SU-DHL-6 (cell line): ENCODE results near the gene GALNT6.

ENCODE experiments used
- H2AFZ ChIP-seq: fragments of 200-600 bp; sonication (generic); 2 replicates; pipeline ENCODE4 v1.6.1; 2014; ENCODE audit warnings: low read depth, mild to moderate bottlenecking, moderate library complexity, mixed read lengths, antibody characterized with exemption, low read length; ENCODE audit not compliant: severe bottlenecking
- H3F3A ChIP-seq: fragments of 200-600 bp; shearing (Covaris generic); 2 replicates; pipeline ENCODE4 v1.6.0; 2016; ENCODE audit warnings: antibody characterized with exemption, mild to moderate bottlenecking; ENCODE audit not compliant: insufficient read depth
- H3K27ac ChIP-seq: fragments of 200-600 bp; sonication (generic); 2 replicates; pipeline ENCODE4 v1.5.1; 2016; ENCODE audit warnings: low read depth, mild to moderate bottlenecking, low read length, moderate library complexity, mixed read lengths
- H3K27me3 ChIP-seq: fragments of 200-600 bp; sonication (generic), shearing (Covaris generic); 2 replicates; pipeline ENCODE4 v1.6.0; 2014; ENCODE audit warnings: mild to moderate bottlenecking, low read length
- H3K36me3 ChIP-seq: fragments of 200-600 bp; sonication (generic); 2 replicates; pipeline ENCODE4 v1.6.1; 2014; ENCODE audit warnings: mild to moderate bottlenecking, low read length, mixed read lengths
- H3K4me2 ChIP-seq: fragments of 300-600, 200-600 bp; shearing (Covaris generic), sonication (generic); 2 replicates; pipeline ENCODE4 v1.6.0; 2014; ENCODE audit warnings: low read length, low read depth, mild to moderate bottlenecking; ENCODE audit not compliant: poor library complexity, severe bottlenecking
- H3K4me3 ChIP-seq: fragments of 200-600 bp; sonication (generic); 2 replicates; pipeline ENCODE4 v1.5.1; 2014; ENCODE audit warnings: antibody characterized with exemption, low read length, mild to moderate bottlenecking, mixed read lengths; ENCODE audit not compliant: insufficient read depth, poor library complexity, severe bottlenecking
- H3K79me2 ChIP-seq: fragments of 200-600 bp; sonication (generic); 2 replicates; pipeline ENCODE4 v1.6.1; 2014; ENCODE audit warnings: mild to moderate bottlenecking, low read length, moderate library complexity; ENCODE audit not compliant: insufficient read depth
- H3K9ac ChIP-seq: fragments of 200-600 bp; sonication (generic); 2 replicates; pipeline ENCODE4 v1.7.0; 2014; ENCODE audit warnings: mild to moderate bottlenecking, low read length
- H3K9me2 ChIP-seq: fragments of 200-600 bp; sonication (generic); replicated peaks from 2 replicates; pipeline ENCODE4 v1.6.1; 2014; ENCODE audit warnings: low read length; ENCODE audit not compliant: insufficient read depth
- H3K9me3 ChIP-seq: fragments of 200-600 bp; sonication (generic); 2 replicates; pipeline ENCODE4 v1.6.1; 2014; ENCODE audit warnings: low read length, mixed read lengths; ENCODE audit not compliant: insufficient read depth
- H4K20me1 ChIP-seq: fragments of 200-600 bp; sonication (generic); 2 replicates; pipeline ENCODE4 v1.6.1; 2014; ENCODE audit warnings: low read depth, mild to moderate bottlenecking, antibody characterized with exemption, low read length, moderate library complexity, mixed read lengths
- EZH2phosphoT487 ChIP-seq: fragments of 200-600 bp; sonication (generic), shearing (Covaris generic); conservative IDR thresholded peaks from 2 replicates; pipeline ENCODE4 v1.6.1; 2018; ENCODE audit warnings: mild to moderate bottlenecking, antibody characterized with exemption, low read length, moderate library complexity, mixed read lengths
- TF ChIP-seq, protein P1 (sequence below): fragments of 200-600 bp; sonication (generic); IDR thresholded peaks from one replicate; pipeline ENCODE4 v1.5.1; 2017; ENCODE audit warnings: antibody characterized with exemption, mild to moderate bottlenecking, low read length, moderate library complexity; ENCODE audit not compliant: insufficient read depth, poor library complexity, severe bottlenecking

Gene GALNT6

DNA sequence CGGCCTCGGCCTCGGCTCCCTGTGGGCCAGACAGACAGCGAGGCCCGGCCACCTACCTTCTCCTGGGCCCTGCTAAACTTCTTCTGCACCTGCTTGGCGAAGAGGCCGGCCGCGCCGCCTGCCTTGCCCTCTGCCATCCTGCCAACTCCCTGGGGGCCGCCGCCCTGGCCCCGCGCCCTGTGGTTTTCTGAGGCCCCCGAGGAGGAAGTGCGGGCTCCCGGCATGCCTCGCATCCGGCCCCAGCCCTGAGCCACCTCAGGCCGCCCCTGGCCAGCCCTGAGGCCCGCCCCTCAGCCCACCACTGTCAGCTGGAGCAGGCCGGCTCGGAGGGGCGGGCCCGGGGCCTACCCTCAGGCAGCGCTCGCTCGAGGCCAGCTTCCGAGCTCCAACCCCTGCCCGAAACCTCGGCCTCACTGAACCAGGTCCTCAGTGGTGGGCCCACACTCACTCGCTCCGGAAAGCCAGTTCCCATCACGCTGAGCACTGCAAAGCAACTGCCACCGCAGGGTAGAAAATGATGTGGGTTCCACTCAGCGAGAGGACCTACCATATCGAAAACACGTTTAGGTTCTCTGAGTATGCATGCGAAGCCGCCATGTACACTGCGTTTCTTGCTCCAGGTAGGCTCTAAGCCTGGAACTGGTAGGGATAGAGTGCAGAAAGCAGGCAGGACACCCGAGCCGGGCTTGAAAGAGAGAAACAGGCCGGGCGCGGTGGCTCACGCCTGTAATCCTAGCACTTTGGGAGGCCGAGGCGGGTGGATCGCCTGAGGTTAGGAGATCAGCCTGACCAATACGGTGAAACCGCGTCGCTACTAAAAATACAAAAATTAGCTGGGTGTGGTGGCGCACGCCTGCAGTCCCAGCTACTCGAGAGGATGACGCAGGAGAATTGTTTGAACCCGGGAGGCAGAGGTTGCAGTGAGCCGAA, 67.0 kb downstream of the GALNT6 start, which contains the start of gene BIN2:
Gene BIN2, minus strand, starts transcription at position 209 of the 930 bp plus-strand sequence. Its CDS starts 72 bp downstream, at position 137.
- Histone ChIP-seq H3K4me2 (no peak within 1 kb of the TSS), H3K9ac (no peak within 1 kb of the TSS), H3F3A (no peaks in the 10 kb centered on the region), H3K79me2 (no peaks in the 10 kb centered on the region), H2AFZ (no peak within 1 kb of the TSS), H3K4me3 (no peak within 1 kb of the TSS), H3K27ac (no peak within 1 kb of the TSS), H3K9me2 (no peaks in the 10 kb centered on the region), H3K9me3 (no peaks in the 10 kb centered on the region), H4K20me1 (no peaks in the 10 kb centered on the region), H3K27me3 (no peaks in the 10 kb centered on the region; the same call in 1 of the 2 replicates), H3K36me3 (no peaks in the 10 kb centered on the region)
- TF ChIP-seq, protein P1, sequence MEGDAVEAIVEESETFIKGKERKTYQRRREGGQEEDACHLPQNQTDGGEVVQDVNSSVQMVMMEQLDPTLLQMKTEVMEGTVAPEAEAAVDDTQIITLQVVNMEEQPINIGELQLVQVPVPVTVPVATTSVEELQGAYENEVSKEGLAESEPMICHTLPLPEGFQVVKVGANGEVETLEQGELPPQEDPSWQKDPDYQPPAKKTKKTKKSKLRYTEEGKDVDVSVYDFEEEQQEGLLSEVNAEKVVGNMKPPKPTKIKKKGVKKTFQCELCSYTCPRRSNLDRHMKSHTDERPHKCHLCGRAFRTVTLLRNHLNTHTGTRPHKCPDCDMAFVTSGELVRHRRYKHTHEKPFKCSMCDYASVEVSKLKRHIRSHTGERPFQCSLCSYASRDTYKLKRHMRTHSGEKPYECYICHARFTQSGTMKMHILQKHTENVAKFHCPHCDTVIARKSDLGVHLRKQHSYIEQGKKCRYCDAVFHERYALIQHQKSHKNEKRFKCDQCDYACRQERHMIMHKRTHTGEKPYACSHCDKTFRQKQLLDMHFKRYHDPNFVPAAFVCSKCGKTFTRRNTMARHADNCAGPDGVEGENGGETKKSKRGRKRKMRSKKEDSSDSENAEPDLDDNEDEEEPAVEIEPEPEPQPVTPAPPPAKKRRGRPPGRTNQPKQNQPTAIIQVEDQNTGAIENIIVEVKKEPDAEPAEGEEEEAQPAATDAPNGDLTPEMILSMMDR: no peak
- TF ChIP-seq EZH2phosphoT487: no peak

DNA sequence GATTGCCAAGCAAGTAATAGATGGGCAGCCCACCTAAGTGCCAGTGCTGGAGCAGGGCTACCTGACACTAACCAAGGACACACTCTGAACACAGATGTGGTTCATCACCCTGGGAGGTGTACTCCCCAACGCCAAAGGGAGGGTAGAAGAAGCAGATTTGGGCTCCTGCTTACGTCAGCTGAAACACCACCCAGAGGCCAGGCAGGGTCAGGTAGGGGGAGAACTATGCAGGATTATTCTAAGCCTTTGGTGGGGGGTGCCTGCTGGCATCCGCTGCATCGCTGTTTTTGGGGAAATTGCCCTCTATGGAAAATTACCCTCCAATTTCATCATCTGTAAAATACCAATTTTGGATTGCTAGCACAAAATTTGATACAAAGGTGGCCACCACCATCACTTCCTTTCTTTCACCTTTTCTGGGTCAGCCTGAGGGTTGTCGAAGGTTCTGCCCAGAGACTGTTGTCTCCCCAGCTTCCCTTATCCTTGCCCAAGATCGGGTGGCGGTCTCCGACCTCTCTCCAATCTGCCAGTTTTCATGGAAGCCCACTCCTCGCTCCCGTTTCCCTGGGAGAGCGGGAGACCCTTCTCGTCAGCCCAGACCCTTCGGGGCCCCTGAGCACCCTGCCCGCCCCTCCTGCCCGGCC, 67.8 kb downstream of the GALNT6 start:
- no peaks in the 10 kb centered on the region; the same call in 1 of the 2 replicates for H3K27me3 ChIP-seq
- no peaks in the 10 kb centered on the region for H3K36me3 ChIP-seq
- H3K9ac ChIP-seq: no peak overlapping the region
- no peaks in the 10 kb centered on the region for H3K79me2 ChIP-seq
- H3K9me3 ChIP-seq: no peaks in the 10 kb centered on the region
- no peak overlapping the region for H3K4me3 ChIP-seq
- no peak overlapping the region for H3K27ac ChIP-seq
- H3F3A ChIP-seq: no peaks in the 10 kb centered on the region
- no peaks in the 10 kb centered on the region for H4K20me1 ChIP-seq
- TF ChIP-seq, protein P1: no peak
- no peak for TF ChIP-seq EZH2phosphoT487
- no peaks in the 10 kb centered on the region for H3K9me2 ChIP-seq
- no peak overlapping the region for H3K4me2 ChIP-seq
- no peak overlapping the region for H2AFZ ChIP-seq

DNA sequence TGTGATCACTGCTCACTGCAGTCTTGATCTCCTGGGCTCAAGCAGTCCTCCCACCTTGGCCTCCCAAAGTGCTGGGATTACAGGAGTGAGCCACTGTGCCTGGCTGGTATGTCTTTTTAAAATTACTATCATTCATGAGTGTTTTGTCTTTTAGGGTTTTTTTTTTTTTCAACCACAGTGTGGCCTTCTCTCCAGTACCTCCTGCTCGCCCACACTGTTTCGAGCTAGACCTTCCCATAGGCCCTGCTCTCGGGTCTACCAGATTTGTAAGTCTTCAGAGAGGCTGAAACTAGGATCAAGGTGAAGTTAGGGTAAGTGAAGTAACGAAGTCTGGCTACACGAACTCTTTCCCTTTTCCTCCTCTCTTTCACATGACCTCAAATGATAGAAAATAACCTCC, 68.8 kb downstream of the GALNT6 start:
- Histone ChIP-seq H2AFZ (no peak overlapping the region), H3K27me3 (no peaks in the 10 kb centered on the region; the same call in 1 of the 2 replicates), H4K20me1 (no peaks in the 10 kb centered on the region), H3K4me2 (no peak overlapping the region), H3K9ac (no peak overlapping the region), H3K36me3 (no peaks in the 10 kb centered on the region), H3K9me3 (no peaks in the 10 kb centered on the region), H3K79me2 (no peaks in the 10 kb centered on the region), H3F3A (no peaks in the 10 kb centered on the region), H3K4me3 (no peak overlapping the region), H3K9me2 (no peaks in the 10 kb centered on the region), H3K27ac (no peak overlapping the region)
- TF ChIP-seq, protein P1: no peak
- TF ChIP-seq EZH2phosphoT487: no peak
